Stimulated activated CD8-positive, alpha-beta memory T cell treated with anti-CD3 and anti-CD28 coated beads, Interleukin-15, amount 100 ng/mL, for 48 hours (primary cell): ENCODE data around the gene PODNL1.
A peak's percentile ranks its signal among the peaks of the same experiment; 100 is the strongest.
"Not testable (repeated sequence)": the region's sequence is repeated elsewhere in the genome, so short reads cannot be mapped to it uniquely, and the experiment has no call there.

Experiments used
- DNase-seq, 2 donors: peaks; one replicate each; pipeline ENCODE4 v3.0.0-alpha.2; 2020; ENCODE audit warnings: low read depth in 2 of 2

Gene PODNL1

DNA sequence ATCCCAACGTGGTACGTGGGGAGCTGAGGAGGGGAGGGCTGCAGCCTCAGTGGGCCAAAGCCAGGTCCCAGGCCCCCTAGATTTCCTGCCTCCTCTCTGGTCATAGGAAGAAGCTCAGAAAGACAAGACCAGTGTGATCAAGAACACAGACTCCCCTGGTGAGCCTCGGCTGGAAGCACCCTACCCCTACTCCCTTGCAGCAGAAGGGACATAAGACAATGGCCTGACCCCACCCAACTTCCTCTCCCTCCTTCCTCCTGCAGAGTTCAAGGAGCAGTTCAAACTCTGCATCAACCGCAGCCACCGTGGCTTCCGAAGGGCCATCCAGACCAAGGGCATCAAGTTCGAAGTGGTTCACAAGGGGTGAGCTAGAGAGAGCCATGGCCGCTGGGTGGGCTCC lies 11.5 kb downstream of the PODNL1 start:
- no peak for DNase-seq

DNA sequence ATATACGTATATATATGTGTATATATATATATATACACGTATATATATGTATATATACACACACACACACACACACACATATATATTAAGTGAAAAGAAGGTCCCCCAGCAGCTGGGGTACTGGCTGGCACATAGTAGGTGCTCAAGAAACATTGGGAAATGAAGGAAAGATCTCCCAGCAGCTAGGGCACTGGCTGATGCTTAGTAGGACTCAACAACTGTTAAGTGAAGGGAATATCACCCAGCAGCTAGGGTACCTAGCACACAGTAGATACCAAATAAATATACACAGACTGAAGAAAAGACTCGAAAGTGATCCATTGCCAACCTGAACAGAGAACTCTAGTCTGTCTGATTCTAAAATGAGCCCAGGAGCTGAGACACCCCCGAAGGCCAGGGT lies 12.2 kb downstream of the PODNL1 start:
- DNase-seq, result no peak

DNA sequence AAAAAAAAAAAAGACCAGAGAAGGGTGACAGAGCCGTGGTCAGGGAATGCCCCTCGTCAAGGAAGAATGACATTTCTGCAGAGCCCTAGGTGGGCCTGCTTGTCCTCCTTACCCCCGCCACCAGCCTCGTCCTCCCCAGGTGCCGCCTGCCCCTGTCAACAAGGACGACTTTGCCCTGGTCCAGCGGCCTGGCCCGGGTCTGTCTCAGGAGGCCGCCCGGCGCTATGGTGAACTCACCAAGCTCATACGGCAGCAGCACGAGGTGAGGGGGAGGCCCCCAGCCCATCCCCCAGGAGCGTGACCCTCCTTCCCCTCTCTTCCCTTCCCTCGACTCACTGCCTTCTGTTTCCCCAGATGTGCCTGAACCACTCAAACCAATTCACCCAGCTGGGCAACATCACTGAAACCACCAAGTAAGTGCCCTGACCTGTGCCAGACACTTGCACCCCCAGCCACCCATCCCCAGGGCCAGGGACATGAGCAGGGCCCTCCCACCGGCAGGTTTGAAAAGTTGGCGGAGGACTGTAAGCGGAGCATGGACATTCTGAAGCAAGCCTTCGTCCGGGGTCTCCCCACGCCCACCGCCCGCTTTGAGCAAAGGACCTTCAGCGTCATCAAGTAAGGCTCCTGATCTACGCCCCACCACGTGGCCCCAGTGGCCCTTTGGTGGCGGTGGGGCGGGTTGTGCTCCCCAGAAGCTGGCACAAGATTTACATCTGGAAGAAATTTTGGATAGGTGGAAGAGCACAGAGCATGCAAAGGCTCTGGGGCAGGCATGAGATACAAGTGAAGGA lies 14.8 kb downstream of the PODNL1 start:
- no peak for DNase-seq

DNA sequence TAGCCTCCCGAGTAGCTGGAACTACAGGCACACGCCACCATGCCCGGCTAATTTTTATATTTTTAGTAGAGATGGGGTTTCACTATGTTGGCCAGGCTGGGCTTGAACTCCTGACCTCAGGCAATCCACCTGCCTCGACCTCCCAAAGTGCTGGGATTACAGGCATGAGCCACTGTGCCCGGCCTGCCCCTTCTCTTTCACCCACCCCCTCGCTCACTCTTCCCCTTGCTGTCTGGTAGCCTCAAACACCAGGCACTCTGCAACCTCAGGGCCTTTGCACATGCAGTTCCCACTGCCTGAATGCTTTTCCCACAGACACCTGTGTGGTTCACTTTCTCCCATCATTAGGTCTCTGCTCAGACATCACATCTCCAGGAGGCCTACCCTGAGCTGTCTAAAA lies 16.1 kb downstream of the PODNL1 start:
- DNase-seq, result not testable (repeated sequence)

DNA sequence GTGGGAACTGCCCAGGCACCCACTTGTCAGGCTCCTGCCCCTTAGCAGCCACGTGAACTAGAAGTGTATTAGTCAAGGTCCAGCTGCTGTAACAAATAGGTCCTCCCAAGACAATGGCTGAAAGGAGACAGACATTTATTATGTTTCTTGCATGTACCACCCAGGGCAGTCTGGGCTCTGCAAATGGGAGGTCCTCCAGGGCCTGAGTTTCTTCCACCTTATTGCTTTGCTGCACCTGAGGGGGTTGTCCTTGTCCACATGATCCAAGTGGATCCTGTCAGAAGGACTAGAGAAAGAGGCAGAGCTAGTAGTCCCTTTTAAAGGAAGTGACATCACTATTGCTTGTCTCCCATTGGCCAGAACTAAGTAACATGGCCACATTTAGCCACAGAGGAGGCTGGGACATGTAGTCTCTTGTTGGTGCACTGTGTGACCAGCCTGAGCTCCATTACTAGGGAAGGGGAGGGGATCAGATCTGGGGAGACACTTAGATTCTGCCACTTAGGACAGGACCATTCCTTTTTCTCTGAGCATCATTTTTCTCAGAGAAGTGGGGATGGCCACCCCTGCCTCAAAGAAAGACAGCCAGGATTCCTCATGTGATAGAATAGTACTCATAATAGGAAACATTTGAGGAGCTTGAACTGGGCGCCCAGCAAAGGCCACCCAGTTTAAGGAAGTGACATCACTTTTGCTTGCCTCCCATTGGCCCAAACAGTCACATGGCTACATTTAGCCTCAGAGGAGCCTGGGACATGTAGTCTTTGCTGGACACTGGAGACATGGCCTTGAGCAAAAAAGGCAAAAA lies 17.1 kb downstream of the PODNL1 start:
- DNase-seq, result peak in 1 of 2 donors; percentile 14

DNA sequence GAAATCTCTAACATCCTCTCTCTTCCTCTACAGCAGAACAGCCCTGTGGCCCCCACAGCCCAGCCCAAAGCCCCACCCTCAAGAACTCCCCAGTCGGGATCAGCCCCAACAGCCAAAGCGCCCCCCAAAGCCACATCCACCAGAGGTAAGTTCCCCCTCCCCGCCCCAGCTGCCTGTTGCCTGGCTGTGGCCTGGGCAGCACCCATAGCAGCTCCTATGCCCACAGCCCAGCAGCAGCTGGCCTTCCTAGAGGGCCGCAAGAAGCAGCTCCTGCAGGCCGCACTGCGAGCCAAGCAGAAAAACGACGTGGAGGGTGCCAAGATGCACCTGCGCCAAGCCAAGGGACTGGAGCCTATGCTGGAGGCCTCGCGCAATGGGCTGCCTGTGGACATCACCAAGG lies 17.7 kb downstream of the PODNL1 start:
- DNase-seq, result no peak

DNA sequence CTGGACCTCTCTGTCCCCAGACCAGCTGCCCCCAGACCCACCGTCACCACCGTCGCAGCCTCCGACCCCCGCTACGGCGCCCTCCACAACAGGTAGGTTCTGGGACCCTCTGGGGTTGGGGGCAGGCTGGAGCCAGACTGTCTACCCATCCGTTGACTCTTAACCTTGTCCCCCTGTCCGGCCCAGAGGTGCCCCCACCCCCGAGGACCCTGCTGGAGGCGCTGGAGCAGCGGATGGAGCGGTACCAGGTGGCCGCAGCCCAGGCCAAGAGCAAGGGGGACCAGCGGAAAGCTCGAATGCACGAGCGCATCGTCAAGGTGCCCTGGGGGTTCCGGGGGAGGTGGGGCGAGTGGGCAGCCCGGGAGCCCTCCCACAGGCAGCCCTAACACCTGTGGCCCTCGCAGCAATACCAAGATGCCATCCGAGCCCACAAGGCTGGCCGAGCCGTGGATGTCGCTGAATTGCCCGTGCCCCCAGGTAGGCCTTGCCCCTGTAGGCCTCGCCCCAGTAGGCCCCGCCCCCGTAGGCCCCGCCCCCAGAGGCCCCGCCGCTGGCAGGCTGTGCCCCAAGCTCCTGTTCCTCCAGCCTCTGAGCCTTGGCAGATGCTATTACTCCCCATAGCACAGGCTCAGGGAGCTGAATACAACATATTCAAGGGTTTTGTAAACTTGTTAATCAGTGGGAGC lies 19.3 kb downstream of the PODNL1 start:
- DNase-seq, result no peak

DNA sequence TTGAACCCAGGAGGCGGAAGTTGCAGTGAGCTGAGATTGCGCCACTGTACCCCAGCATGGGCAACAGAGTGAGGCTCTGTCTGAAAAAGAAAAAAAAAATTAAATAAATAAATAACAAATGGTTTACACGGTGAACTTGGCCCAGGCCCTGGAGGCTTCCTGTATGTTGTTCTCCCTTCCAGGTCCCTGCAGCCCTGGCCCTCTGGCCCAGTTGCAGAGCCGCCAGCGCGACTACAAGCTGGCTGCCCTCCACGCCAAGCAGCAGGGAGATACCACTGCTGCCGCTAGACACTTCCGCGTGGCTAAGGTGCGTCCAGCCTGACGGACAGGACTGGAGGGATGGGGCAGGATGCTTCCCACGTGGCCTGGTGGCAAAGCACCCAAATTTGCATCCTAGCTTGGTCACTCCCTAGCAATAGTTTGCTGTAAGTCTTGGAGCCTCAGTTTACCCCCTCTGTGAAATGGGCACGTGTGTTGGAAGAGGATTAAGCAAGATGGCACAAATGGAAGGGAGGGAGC lies 20.3 kb downstream of the PODNL1 start:
- no peak for DNase-seq

DNA sequence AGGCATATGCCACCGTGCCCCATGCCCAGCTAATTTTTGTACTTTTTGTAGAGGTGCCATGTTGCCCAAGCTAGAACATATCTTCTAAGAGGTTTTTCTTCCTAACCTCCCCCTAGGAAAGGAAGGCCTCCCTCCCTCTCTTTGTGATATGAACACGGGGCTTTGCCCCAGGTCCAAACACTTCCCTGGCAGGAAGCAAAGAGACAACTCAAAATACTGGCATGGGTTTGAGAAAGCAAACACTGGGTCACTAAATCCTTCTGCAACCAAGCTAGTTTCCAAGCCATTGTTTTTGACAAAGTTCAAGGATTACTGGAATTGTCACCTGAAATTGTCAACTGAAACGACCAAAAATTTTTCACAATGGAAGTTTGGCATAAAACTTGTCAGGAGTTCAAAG lies 23.4 kb downstream of the PODNL1 start:
- DNase-seq, result no peak

DNA sequence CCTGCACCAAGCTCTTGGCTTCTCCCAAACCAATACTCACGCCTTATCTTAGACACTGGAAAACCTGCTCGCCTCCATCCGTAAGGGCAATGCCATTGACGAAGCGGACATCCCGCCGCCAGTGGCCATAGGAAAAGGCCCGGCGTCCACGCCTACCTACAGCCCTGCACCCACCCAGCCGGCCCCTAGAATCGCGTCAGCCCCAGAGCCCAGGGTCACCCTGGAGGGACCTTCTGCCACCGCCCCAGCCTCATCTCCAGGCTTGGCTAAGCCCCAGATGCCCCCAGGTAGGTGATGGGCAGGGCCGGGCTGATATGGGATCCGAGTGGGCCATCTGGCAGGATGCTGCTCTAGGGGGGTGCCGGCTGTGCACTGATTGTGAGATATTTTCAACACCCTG lies 24.9 kb downstream of the PODNL1 start:
- no peak for DNase-seq

DNA sequence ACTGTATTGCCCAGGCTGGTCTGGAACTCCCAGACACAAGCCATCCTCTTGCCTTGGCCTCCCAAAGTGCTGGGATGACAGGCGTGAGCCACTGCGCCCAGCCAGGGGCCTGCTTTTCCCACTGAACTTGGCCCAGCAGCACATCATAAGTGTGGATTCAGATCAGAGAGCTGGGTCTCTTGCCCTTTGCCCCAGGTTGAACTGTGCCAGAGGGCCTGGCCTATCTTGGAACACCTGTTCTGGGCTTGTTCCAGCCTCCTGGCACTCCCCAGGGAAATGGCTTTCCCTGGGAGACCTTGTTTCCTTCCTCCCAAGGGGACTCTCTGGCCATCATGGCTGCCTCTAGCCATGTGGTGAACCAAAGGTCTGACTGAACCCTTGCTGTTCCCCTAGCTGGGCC lies 28.8 kb downstream of the PODNL1 start:
- DNase-seq, result no peak

DNA sequence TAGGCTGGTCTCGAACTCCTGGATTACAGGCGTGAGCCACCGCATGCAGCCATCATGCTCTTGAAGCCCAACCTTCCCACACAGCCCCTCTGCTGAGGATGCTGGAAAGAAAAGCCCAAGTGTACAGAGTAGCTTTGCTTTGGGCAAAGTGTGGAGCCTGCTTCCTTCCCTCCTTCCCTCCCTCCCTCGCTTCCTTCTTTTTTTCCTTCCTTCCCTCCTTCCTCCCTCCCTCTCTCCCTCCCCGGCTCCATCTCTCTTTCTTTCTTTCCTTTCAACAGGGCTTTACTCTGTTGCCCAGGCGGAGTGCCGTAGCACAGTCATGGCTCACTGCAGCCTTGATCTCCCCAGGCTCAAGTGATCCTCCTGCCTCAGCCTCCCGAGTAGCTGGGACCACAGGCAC lies 29.5 kb downstream of the PODNL1 start:
- no peak for DNase-seq

DNA sequence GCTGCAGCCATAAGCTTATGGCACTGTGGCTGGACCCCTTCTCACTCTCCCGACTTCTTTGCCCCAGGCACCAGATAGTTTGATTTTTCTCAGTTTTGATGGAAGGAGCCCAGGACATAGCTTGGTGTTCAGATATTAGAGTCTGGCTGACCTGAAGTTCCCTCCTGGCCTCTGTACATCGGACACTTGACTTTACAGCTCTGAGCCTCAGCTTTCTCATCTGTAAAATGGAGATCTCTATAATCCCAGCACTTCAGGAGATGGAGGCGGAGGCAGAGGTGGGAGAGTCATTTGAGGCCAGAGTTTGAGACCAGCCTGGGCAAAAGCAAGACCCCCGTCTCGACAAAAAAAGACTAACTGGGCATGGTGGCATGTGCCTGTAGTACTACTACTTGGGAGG lies 31.3 kb downstream of the PODNL1 start:
- DNase-seq, result no peak

DNA sequence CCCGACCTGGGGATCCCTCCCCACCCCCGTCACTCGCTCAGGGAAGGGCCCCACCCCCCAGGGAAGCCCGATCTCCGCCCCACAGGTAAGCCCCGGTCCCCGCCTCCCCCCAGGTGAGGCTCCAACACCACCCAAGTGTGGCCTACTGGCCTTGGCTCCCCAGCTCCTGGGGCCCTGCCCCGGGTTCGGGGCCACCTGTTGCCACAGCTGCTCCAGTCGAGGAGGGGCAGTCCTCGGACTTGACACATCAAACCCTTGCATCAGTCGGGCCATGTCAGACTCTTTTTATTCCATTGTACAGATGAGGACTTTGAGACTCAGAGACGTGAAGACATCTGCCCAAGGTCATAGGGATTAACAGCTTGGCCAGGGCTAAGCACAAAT lies 31.7 kb downstream of the PODNL1 start:
- no peak for DNase-seq

DNA sequence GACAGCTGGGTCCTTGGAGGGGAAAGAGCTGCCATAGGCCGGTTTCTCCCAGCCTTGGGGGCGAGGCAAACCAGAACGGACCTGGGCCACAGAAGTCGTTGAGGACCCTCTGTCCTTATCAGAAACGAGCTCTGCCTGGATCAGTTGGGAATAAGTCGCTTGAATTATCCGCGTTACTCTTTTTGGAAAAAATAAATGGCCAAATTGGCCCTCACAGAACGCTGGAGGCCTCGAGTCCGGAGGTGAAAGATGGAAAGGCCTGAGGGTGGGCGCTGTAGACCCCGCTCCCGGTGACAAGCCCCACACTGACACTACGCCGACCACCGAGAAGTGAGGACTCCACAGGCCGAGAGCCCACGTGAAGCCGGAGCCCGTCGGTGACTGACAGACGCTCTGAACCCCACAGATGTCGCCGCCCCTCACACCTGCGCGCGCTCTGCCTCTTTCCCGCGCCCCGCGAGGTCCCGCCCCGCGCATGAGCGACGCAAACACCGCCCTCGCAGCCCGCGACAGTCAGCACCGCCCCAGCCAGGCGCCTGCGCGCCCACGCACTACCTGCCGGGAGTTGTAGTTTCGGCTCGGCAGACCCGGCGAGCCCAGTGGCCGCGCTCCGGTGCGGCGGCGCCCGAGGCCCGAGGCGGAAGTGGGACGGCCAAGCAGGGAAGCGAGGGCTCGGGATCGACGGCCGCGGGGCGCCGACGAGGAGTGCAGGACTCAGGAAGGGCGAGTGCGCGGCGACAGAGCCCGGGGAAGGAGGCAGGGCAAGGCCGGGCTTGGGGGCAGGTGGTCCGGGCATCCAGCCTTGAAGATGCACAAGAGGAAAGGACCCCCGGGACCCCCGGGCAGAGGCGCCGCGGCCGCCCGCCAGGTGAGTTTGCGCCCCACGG lies 32.3 kb downstream of the PODNL1 start, which contains the start of the genes BRME1 and CC2D1A:
Gene BRME1, minus strand, starts transcription at position 484 of the 887 bp plus-strand sequence. CDS start 1,225 bp downstream, outside the sequence.
Gene CC2D1A, plus strand, starts transcription at position 568 of the 887 bp plus-strand sequence. Its CDS starts 241 bp downstream, at position 809.
- peak; percentile 94 to 96 for DNase-seq

DNA sequence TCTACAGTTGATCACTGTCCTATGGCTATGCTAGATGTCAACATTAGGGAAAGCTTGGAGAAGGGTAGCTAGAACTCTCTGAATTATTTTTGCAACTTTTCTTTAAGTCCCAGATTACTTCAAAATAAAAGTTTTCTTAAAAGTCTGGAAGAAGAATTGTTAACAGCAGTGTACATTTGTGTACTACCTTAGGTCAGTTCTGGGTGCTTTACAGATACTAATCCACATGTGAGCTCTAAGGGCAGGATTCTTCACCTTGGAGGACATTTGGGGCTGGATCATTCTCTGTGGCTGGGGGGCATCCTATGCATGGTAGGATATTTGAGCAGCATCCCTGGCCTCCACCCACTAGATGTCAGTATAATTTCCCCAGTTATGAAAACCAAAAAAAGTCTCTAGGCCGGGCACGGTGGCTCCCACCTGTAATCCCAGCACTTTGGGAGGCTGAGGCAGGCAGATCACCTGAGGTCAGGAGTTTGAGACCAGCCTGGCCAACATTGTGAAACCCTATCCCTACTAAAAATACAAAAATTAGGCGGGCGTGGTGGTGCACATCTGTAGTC lies 35.1 kb downstream of the PODNL1 start:
- no peak for DNase-seq

DNA sequence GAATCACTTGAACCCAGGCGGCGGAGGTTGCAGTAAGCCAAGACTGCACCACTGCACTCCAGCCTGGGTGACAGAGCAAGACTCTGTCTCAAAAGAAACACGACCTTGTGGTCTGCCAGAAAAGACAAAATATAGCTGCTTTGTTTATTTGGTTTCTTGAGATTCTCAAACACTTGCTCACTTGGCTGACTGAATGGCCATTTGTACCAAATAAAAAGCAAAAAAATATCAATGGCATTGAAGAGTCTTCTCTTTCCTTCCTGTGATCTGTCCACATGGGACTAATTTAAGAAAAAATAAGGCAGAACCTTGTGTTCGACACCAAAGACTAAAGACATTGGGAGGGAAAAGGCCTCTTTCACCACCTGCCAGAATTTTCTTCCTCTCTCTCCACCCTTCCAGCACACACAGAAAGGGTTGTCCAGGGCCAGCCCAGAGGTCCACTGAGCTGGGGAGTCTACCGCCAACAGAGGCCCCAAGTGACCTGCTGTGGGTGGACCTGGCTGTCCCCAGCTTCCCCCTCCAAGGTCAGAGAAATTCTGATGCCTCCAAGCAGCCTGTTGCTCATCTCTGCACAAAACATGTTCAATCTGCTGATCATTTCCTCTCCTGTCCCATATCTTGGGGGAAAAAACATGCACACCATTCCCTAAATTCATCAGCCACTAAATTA lies 38.2 kb downstream of the PODNL1 start:
- DNase-seq, result no peak

DNA sequence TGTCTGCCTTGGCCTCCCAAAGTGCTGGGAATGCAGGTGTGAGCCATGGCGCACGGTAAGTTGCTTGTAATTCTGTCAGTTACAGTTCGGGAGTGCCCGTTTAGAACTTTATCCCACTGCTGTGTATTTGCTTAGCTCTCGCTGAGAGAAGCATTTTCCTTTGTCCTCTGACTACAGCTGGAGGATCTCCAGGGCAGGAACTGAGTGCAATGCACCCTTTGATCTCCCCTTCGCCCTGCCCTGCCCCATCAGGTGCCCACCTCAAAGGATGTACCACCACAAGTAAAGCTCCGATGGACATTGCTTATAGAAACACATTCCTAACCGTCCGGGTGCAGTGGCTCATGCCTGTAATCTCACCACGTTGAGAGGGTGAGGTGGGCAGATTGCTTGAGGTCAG lies 38.8 kb downstream of the PODNL1 start:
- no peak for DNase-seq

DNA sequence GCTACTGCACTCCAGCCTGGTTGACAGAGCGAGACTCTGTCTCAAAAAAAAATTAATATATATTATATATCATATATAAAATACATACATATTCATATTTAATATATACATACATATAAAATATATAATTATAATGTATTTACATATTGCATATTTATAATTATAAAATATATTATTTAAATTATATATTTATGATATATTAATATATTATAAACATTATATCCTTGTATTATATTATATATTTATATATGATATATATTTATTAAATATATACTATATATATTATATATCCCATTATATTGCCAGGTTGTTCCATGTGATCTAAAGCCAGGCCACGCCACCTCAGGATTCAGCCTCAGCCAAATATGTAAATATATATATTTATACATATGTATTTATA lies 42.0 kb downstream of the PODNL1 start:
- no peak for DNase-seq

DNA sequence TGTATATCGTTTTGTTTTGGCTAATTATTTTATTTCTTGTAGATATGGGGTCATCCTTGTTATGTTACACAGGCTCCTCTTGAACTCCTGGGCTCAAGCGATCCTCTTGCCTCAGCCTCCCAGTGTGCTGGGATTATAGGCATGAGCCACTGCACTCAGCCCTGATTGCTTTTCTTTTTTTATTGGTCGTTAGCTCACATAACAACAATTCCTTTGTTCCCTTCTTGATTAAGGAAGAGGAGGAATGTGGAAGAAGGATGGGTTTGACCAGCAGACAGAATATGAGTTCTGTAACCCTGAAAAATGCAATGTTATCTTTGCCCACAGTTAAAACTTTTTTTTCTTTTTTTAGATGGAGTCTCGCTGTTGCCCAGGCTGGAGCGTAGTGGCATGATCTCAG lies 43.7 kb downstream of the PODNL1 start:
- DNase-seq, result no peak
